ENCODE measurements around the gene DGCR6L. TPM values are rescaled to one million over a fixed set of nuclear protein-coding genes. Genes with fewer than 3 reads are reported as not detected.

DGCR6L gene
- total RNA-seq: 76.2 and 86.2 TPM in 2 replicates

GRCh38 chr22:20319745-20320658 lies at the start of gene DGCR6L:
TSS of gene DGCR6L (minus strand) at chr22:20320060. CDS start at chr22:20319988, 72 bp downstream.

GRCh38 chr22:20268279-20269012 lies 51.4 kb downstream of the DGCR6L start, which contains the start of gene RTN4R:
TSS of gene RTN4R (minus strand) at chr22:20268318. CDS start at chr22:20268092, 226 bp downstream.

Other genes starting within 250 kb of the DGCR6L start
- gene DGCR8, start 239.8 kb downstream of the DGCR6L start, total RNA-seq: 13.8 and 18.0 TPM in 2 replicates
- 233 and 302 TPM in 2 replicates for gene RANBP1, start 204.0 kb downstream of the DGCR6L start, total RNA-seq
- 26.6 and 39.4 TPM in 2 replicates for gene TRMT2A, start 202.8 kb downstream of the DGCR6L start, total RNA-seq
- 22.9 and 28.9 TPM in 2 replicates for gene ZDHHC8, start 188.3 kb downstream of the DGCR6L start, total RNA-seq
- gene CCDC188, start 169.0 kb downstream of the DGCR6L start, total RNA-seq: 0.17 TPM in 1 of 2 replicates, not detected in the other
- 1.2 and 2.6 TPM in 2 replicates for gene RTN4R, start 51.7 kb downstream of the DGCR6L start, total RNA-seq
- gene ZNF74, start 74.1 kb upstream of the DGCR6L start, total RNA-seq: 8.5 and 34.0 TPM in 2 replicates
- gene SCARF2, start 117.8 kb upstream of the DGCR6L start, total RNA-seq: 42.2 and 55.3 TPM in 2 replicates
- 23.1 and 29.9 TPM in 2 replicates for gene KLHL22, start 175.7 kb upstream of the DGCR6L start, total RNA-seq
- gene MED15, start 187.6 kb upstream of the DGCR6L start, total RNA-seq: 26.3 and 40.6 TPM in 2 replicates